Upper lobe of left lung (tissue), 4 donors: ENCODE measurements around the gene SOX21.

ENCODE experiments used
- CTCF ChIP-seq, 6 experiments: fragments of 450-650 bp in 4 of 6; fragments of 200-600 bp in 2 of 6; sonication (generic) in 2 of 6; IDR thresholded peaks; one replicate each; pipeline ENCODE4 v1.5.1; 2016 to 2019; ENCODE audit warnings: antibody characterized with exemption in 6 of 6
- EP300 ChIP-seq, 4 donors: sonication (generic); formaldehyde crosslinking; IDR thresholded peaks; one replicate each; pipeline ENCODE4 v1.5.1; 2017; ENCODE audit warnings: antibody characterized with exemption in 4 of 4, control low read depth in 2 of 4
- POLR2A ChIP-seq, 4 donors: fragments of 450-650 bp; IDR thresholded peaks; one replicate each; pipeline ENCODE4 v1.5.1; 2016 to 2017; ENCODE audit warnings: antibody characterized with exemption in 4 of 4, mild to moderate bottlenecking in 2 of 4
- POLR2AphosphoS5 ChIP-seq, 2 donors: sonication (generic); formaldehyde crosslinking; IDR thresholded peaks; one replicate each; pipeline ENCODE4 v1.5.1; 2017; ENCODE audit warnings: antibody characterized with exemption in 2 of 2

- TF ChIP-seq CTCF (IDR thresholded peaks at IDR 0.05): no peak
- no peak for TF ChIP-seq POLR2A (IDR thresholded peaks at IDR 0.05)
- TF ChIP-seq EP300 (IDR thresholded peaks at IDR 0.05): no peak
- TF ChIP-seq POLR2AphosphoS5 (IDR thresholded peaks at IDR 0.05): no peak
Observed at GRCh38 chr13:94682229-94682628, 30.1 kb downstream of the SOX21 start.
